Measurements from ENCODE around the gene TTC9.

GRCh38 chr14:70651522-70651921 is 9.8 kb downstream of the TTC9 start:
- no peak for TF ChIP-seq CTCF (IDR thresholded peaks at IDR 0.05)
- no peak for TF ChIP-seq POLR2A (IDR thresholded peaks at IDR 0.05)
- TF ChIP-seq POLR2AphosphoS5 (IDR thresholded peaks at IDR 0.05), result no peak
